ENCODE results near the gene LGALS7B. TPM values are rescaled to one million over a fixed set of nuclear protein-coding genes. Genes with fewer than 3 reads are reported as not detected.
"Not testable (repeated sequence)": the region's sequence is repeated elsewhere in the genome, so short reads cannot be mapped to it uniquely, and the experiment has no call there.

The LGALS7B gene
- total RNA-seq, 4 donors from 2014 or later, result 3,936 to 6,716 (median 4,891) TPM

- intact Hi-C loops (cut with DNase I; ENCODE audit: low total_unique reads), result no loop called here
- WGBS, 2 donors, result 88 to 90% methylated on average over 34 of the region's 34 CpGs
- no peak overlapping the region for H3K4me3 ChIP-seq (ENCODE audit: low read depth, poor library complexity, severe bottlenecking)
- no peak for TF ChIP-seq CTCF (IDR thresholded peaks at IDR 0.05)
- no peak for TF ChIP-seq POLR2A (IDR thresholded peaks at IDR 0.05)
- no peak for DNase-seq (ENCODE audit: low spot score in 2 of 2)
Observed at GRCh38 chr19:38815059-38816001, 26.3 kb downstream of the LGALS7B start.

- WGBS, 2 donors, result 95% methylated on average over 17 to 18 of the region's 18 CpGs
- DNase-seq (ENCODE audit: low spot score in 2 of 2), result no peak
- no peak overlapping the region for H3K4me3 ChIP-seq (ENCODE audit: low read depth, poor library complexity, severe bottlenecking)
- intact Hi-C loops (cut with DNase I; ENCODE audit: low total_unique reads), result no loop called here
- TF ChIP-seq POLR2A (IDR thresholded peaks at IDR 0.05) (no peak), CTCF (IDR thresholded peaks at IDR 0.05) (no peak)
Observed at GRCh38 chr19:38816131-38816750, 27.2 kb downstream of the LGALS7B start.

- WGBS, 2 donors, result 93 to 95% methylated on average over 14 to 15 of the region's 15 CpGs
- no peak overlapping the region for H3K4me3 ChIP-seq (ENCODE audit: low read depth, poor library complexity, severe bottlenecking)
- intact Hi-C loops (cut with DNase I; ENCODE audit: low total_unique reads), result no loop called here
- no peak for DNase-seq (ENCODE audit: low spot score in 2 of 2)
- TF ChIP-seq POLR2A (IDR thresholded peaks at IDR 0.05) (no peak), CTCF (IDR thresholded peaks at IDR 0.05) (no peak)
Observed at GRCh38 chr19:38817081-38817480, 28.1 kb downstream of the LGALS7B start.

GRCh38 chr19:38819231-38819920 lies 30.4 kb downstream of the LGALS7B start:
- 82 to 87% methylated on average over 13 of the region's 13 CpGs for WGBS, 2 donors
- TF ChIP-seq POLR2A (IDR thresholded peaks at IDR 0.05), result no peak
- no peak for TF ChIP-seq CTCF (IDR thresholded peaks at IDR 0.05)
- intact Hi-C loops (cut with DNase I; ENCODE audit: low total_unique reads), result no loop called here
- H3K4me3 ChIP-seq (ENCODE audit: low read depth, poor library complexity, severe bottlenecking), result no peak overlapping the region
- DNase-seq (ENCODE audit: low spot score in 2 of 2), result no peak

- intact Hi-C loops (cut with DNase I; ENCODE audit: low total_unique reads); DNase-seq (ENCODE audit: low spot score in 2 of 2); H3K4me3 ChIP-seq (ENCODE audit: low read depth, poor library complexity, severe bottlenecking): not testable (repeated sequence)
- 93% methylated on average over 16 to 23 of the region's 29 CpGs for WGBS, 2 donors
Observed at GRCh38 chr19:38821230-38821825, 32.3 kb downstream of the LGALS7B start.

GRCh38 chr19:38825936-38826335 lies 36.9 kb downstream of the LGALS7B start:
- DNase-seq (ENCODE audit: low spot score in 2 of 2); intact Hi-C loops (cut with DNase I; ENCODE audit: low total_unique reads); H3K4me3 ChIP-seq (ENCODE audit: low read depth, poor library complexity, severe bottlenecking): not testable (repeated sequence)
- WGBS, 2 donors, result 79% methylated on average over 7 of the region's 7 CpGs
